Vagina (tissue), 2 donors: Measurements from ENCODE around the gene TAGLN2. TPM values are rescaled to one million over a fixed set of nuclear protein-coding genes. Genes with fewer than 3 reads are reported as not detected.

Experiments used
- DNase-seq, 2 donors: peaks; one replicate each; pipeline ENCODE4 v3.0.0-alpha.2; 2017; ENCODE audit errors: extremely low spot score in 2 of 2
- H3K27ac ChIP-seq: fragments of 200-600 bp; sonication (generic); one replicate; pipeline ENCODE4 v1.5.1; 2019
- H3K27me3 ChIP-seq: fragments of 200-600 bp; sonication (generic); one replicate; pipeline ENCODE4 v1.5.1; 2019
- H3K36me3 ChIP-seq, 2 donors: fragments of 200-600 bp; sonication (generic); one replicate each; pipeline ENCODE4 v1.5.1; 2017 to 2019
- H3K4me1 ChIP-seq: fragments of 200-600 bp; sonication (generic); one replicate; pipeline ENCODE4 v1.5.1; 2019
- H3K4me3 ChIP-seq, 2 donors: fragments of 200-600 bp; sonication (generic); 1 replicate in 1 of 2; 2 replicates in 1 of 2; pipeline ENCODE4 v1.5.1; 2016 to 2019
- H3K9me3 ChIP-seq: fragments of 200-600 bp; sonication (generic); one replicate; pipeline ENCODE4 v1.5.1; 2019
- POLR2A ChIP-seq, 2 donors: fragments of 450-650 bp; IDR thresholded peaks; one replicate each; pipeline ENCODE4 v1.6.1; 2017; ENCODE audit warnings: antibody characterized with exemption in 2 of 2, mild to moderate bottlenecking in 2 of 2, moderate library complexity in 2 of 2
- POLR2AphosphoS5 ChIP-seq, 2 donors: sonication (generic); formaldehyde crosslinking; IDR thresholded peaks; one replicate each; pipeline ENCODE4 v1.9.0; 2017; ENCODE audit warnings: antibody characterized with exemption in 2 of 2, mild to moderate bottlenecking in 2 of 2, low read depth in 1 of 2; ENCODE audit not compliant: insufficient read depth in 1 of 2
- intact Hi-C: fragments of 100-400 bp; cut with DNase I; formaldehyde crosslinking; loops from one replicate; pipeline ENCODE4 v1.15.1; 2023
- total RNA-seq: library from RNA; depleted of rRNA; stranded (reverse); fragments of >200 nt; gene quantifications from one replicate; pipeline ENCODE4 v1.2.3, GENCODE V29; 2016
- TF ChIP-seq, protein P1 (sequence below), 3 experiments: fragments of 450-650 bp in 2 of 3; fragments of 200-600 bp in 1 of 3; sonication (generic) in 1 of 3; IDR thresholded peaks; one replicate each; pipeline ENCODE4 v1.5.1; 2017 to 2019; ENCODE audit warnings: antibody characterized with exemption in 3 of 3, mild to moderate bottlenecking in 2 of 3, moderate library complexity in 2 of 3

Gene TAGLN2
- total RNA-seq, 1 donor from 2014 or later, result 290 TPM

DNA sequence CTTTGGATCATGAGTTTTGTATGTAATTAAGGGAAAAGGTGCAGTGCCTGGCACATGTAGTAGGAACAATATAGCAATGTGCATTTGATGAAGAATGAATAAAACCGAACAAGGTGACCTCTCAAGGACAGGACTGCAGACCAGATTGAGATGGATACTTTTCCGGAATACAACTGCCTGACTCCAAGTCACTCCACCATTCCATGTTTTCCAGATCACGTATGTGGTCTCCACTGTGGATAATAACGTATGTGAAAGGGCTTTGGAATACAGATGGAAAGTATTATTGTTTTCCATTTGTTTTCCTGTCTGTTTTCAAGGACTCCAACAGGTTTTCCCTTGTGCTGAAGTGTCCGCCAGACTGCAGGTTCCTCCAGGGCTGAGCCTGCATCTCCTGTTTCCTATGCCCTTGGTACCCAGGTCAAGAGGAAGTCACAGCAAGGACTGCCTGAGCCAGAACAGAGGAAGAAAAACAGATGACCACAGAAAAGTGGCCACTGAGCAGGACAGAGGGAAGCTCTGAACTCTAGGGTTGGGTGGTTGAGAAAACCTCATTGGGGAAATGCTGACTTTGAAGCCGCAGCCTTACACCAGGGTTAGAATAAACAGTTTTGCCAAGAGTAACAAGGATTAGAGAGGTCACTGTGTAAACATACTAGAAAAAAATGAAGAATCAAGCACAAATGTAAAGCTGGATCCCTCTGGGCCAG lies 29.3 kb downstream of the TAGLN2 start:
- DNase-seq, result no peak
- Histone ChIP-seq H3K36me3 (no peaks in the 10 kb centered on the region), H3K27me3 (no peaks in the 10 kb centered on the region), H3K9me3 (no peaks in the 10 kb centered on the region), H3K4me1 (peaks cover 21% of the 10 kb centered on the region), H3K27ac (no peak overlapping the region), H3K4me3 (no peak overlapping the region)
- TF ChIP-seq POLR2AphosphoS5 (IDR thresholded peaks at IDR 0.05; ENCODE audit: insufficient read depth in 1 of 2, low read depth in 1 of 2), result no peak
- no peak for TF ChIP-seq POLR2A (IDR thresholded peaks at IDR 0.05)
- TF ChIP-seq, protein P1, sequence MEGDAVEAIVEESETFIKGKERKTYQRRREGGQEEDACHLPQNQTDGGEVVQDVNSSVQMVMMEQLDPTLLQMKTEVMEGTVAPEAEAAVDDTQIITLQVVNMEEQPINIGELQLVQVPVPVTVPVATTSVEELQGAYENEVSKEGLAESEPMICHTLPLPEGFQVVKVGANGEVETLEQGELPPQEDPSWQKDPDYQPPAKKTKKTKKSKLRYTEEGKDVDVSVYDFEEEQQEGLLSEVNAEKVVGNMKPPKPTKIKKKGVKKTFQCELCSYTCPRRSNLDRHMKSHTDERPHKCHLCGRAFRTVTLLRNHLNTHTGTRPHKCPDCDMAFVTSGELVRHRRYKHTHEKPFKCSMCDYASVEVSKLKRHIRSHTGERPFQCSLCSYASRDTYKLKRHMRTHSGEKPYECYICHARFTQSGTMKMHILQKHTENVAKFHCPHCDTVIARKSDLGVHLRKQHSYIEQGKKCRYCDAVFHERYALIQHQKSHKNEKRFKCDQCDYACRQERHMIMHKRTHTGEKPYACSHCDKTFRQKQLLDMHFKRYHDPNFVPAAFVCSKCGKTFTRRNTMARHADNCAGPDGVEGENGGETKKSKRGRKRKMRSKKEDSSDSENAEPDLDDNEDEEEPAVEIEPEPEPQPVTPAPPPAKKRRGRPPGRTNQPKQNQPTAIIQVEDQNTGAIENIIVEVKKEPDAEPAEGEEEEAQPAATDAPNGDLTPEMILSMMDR (IDR thresholded peaks at IDR 0.05), result no peak
- intact Hi-C loops, result no loop called here

DNA sequence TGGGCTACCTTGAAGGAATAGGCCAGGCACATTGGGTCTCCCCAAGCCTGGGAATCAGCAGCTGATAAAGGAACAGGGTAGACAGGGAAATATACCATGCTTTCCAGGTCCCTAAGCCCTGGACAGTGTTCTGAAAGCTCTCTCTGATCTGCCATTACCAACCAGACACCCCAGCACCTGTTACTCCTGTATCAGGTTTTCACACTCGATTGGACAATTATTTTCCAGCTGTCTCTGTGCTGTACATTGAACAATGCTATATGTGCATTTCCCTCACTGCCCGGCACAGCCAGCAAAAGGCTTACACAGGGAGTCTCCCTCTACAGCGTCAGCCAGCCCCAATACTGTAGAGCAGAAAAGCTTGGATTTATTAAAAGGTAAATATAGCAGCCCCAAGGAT lies 30.0 kb downstream of the TAGLN2 start:
- intact Hi-C loops, result no loop called here
- H3K27me3 ChIP-seq, result no peaks in the 10 kb centered on the region
- H3K36me3 ChIP-seq, result no peaks in the 10 kb centered on the region
- no peaks in the 10 kb centered on the region for H3K9me3 ChIP-seq
- no peak overlapping the region for H3K27ac ChIP-seq
- DNase-seq, result no peak
- H3K4me1 ChIP-seq, result peaks cover 15% of the 10 kb centered on the region
- H3K4me3 ChIP-seq, result no peak overlapping the region
- TF ChIP-seq, protein P1 (IDR thresholded peaks at IDR 0.05), result no peak
- TF ChIP-seq POLR2AphosphoS5 (IDR thresholded peaks at IDR 0.05; ENCODE audit: insufficient read depth in 1 of 2, low read depth in 1 of 2), result no peak
- TF ChIP-seq POLR2A (IDR thresholded peaks at IDR 0.05), result no peak

DNA sequence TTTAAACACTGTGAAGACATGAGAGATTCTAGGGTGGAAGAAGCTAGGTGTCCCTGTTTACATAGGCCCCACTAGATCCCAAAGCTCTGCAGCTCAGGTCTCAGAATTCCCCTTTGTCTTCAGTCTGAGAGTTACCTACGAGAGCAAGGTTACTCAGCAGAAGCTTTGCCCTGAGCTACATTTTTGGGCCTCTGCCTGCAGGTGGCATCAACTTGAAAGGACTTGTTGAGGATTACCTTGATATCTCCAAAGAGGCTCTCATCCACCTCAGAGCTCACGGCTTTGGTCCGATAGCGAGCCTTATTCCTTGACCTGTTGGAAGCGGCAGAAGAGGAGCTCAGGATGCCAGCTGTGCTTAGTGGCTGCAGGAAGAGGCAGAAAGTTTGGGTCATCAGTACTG lies 32.4 kb downstream of the TAGLN2 start:
- intact Hi-C loops, result loop anchor here (5.0 kb wide), 1 partner anchor 96 kb away; no protein-coding TSS in a partner anchor
- TF ChIP-seq, protein P1 (IDR thresholded peaks at IDR 0.05), result no peak
- TF ChIP-seq POLR2AphosphoS5 (IDR thresholded peaks at IDR 0.05; ENCODE audit: insufficient read depth in 1 of 2, low read depth in 1 of 2) (no peak), POLR2A (IDR thresholded peaks at IDR 0.05) (no peak)
- Histone ChIP-seq H3K4me1 (peaks cover 17% of the 10 kb centered on the region), H3K4me3 (no peak overlapping the region), H3K36me3 (no peaks in the 10 kb centered on the region), H3K27me3 (no peaks in the 10 kb centered on the region), H3K27ac (no peak overlapping the region), H3K9me3 (no peaks in the 10 kb centered on the region)
- DNase-seq, result no peak

DNA sequence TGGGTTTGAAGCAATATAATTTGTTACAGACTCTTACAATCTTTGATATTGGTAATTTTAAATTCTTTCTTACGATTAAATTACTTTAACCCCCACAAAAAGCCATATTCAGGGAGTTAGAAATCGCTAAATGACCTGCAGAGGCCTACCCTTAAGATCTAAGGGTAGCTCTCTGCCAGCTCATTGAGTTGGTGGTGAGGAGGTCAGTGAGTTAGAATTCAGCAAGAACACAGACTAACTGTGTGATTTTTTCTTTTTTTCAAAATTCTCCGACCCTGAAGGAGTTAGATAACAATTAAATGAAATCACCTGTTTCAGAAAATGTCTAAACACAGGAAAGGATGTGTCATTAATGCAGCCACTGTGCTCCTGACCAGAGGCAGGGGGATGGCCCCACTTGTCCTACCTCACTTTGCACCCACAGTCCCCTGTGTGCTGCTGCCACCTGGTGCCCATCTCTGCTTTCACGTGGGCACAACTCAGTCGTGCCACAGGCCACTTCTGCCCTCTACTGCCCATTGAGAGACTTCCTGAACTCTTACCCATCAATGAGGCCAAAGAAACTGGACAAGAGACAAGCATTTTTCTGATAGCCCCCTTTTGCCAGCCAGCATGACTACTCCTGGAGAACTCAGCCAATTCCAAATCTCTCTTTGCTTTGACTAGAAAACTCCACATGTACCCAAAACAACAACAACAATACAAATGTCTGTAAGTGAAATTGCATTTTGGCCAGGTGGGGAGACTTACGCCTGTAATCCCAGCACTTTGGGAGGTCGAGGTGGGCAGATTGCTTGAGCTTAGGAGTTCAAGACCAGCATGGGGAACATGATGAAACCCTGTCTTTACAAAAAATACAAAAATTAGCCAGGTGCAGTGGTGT lies 33.8 kb downstream of the TAGLN2 start:
- Histone ChIP-seq H3K9me3 (no peaks in the 10 kb centered on the region), H3K4me3 (no peak overlapping the region), H3K4me1 (peaks cover 15% of the 10 kb centered on the region), H3K27ac (no peak overlapping the region), H3K36me3 (no peaks in the 10 kb centered on the region), H3K27me3 (no peaks in the 10 kb centered on the region)
- peak; percentile 20 to 61 for TF ChIP-seq POLR2AphosphoS5 (IDR thresholded peaks at IDR 0.05; ENCODE audit: insufficient read depth in 1 of 2, low read depth in 1 of 2)
- TF ChIP-seq, protein P1 (IDR thresholded peaks at IDR 0.05), result peak; percentile 81 to 97 (median 97)
- TF ChIP-seq POLR2A (IDR thresholded peaks at IDR 0.05), result no peak
- no peak for DNase-seq
- intact Hi-C loops, result loop anchor here (5.0 kb wide), 1 partner anchor 94 kb away; no protein-coding TSS in a partner anchor
